ENCODE measurements around the gene OVCA2.

Gene OVCA2

GRCh38 chr17:2056206-2057174 is 14.7 kb downstream of the OVCA2 start:
- Histone ChIP-seq H3K9me3 (ENCODE audit: low read depth, low read length) (no peaks in the 10 kb centered on the region), H3K36me3 (ENCODE audit: insufficient read depth, low read length) (no peaks in the 10 kb centered on the region), H3K27ac (no peak overlapping the region), H3K4me3 (no peak overlapping the region), H3K9ac (ENCODE audit: insufficient read length) (no peak overlapping the region)
- TF ChIP-seq POLR2AphosphoS5 (IDR thresholded peaks at IDR 0.05; ENCODE audit: borderline replicate concordance, low read depth, low read length) (no peak), FOXP2 (optimal IDR thresholded peaks at IDR 0.05; ENCODE audit: control extremely low read depth, extremely low read length, insufficient read depth) (no peak), EZH2 (IDR thresholded peaks at IDR 0.05) (no peak)
- no peak for DNase-seq (ENCODE audit: low read depth, low spot score)

DNA sequence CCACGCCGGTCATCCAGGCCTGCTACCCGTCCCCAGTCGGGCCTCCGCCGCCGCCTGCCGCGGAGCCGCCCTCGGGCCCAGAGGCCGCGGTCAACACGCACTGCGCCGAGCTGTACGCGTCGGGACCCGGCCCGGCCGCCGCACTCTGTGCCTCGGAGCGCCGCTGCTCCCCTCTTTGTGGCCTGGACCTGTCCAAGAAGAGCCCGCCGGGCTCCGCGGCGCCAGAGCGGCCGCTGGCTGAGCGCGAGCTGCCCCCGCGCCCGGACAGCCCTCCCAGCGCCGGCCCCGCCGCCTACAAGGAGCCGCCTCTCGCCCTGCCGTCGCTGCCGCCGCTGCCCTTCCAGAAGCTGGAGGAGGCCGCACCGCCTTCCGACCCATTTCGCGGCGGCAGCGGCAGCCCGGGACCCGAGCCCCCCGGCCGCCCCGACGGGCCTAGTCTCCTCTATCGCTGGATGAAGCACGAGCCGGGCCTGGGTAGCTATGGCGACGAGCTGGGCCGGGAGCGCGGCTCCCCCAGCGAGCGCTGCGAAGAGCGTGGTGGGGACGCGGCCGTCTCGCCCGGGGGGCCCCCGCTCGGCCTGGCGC is 15.4 kb downstream of the OVCA2 start:
- H3K27ac ChIP-seq, result no peak overlapping the region
- H3K9ac ChIP-seq (ENCODE audit: insufficient read length), result no peak overlapping the region
- H3K4me3 ChIP-seq, result no peak overlapping the region
- no peak for DNase-seq (ENCODE audit: low read depth, low spot score)
- no peaks in the 10 kb centered on the region for H3K36me3 ChIP-seq (ENCODE audit: insufficient read depth, low read length)
- no peak for TF ChIP-seq POLR2AphosphoS5 (IDR thresholded peaks at IDR 0.05; ENCODE audit: borderline replicate concordance, low read depth, low read length)
- TF ChIP-seq EZH2 (IDR thresholded peaks at IDR 0.05), result no peak
- no peaks in the 10 kb centered on the region for H3K9me3 ChIP-seq (ENCODE audit: low read depth, low read length)

DNA sequence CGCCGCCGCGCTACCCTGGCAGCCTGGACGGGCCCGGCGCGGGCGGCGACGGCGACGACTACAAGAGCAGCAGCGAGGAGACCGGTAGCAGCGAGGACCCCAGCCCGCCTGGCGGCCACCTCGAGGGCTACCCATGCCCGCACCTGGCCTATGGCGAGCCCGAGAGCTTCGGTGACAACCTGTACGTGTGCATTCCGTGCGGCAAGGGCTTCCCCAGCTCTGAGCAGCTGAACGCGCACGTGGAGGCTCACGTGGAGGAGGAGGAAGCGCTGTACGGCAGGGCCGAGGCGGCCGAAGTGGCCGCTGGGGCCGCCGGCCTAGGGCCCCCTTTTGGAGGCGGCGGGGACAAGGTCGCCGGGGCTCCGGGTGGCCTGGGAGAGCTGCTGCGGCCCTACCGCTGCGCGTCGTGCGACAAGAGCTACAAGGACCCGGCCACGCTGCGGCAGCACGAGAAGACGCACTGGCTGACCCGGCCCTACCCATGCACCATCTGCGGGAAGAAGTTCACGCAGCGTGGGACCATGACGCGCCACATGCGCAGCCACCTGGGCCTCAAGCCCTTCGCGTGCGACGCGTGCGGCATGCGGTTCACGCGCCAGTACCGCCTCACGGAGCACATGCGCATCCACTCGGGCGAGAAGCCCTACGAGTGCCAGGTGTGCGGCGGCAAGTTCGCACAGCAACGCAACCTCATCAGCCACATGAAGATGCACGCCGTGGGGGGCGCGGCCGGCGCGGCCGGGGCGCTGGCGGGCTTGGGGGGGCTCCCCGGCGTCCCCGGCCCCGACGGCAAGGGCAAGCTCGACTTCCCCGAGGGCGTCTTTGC is 16.2 kb downstream of the OVCA2 start:
- Histone ChIP-seq H3K4me3 (no peak overlapping the region), H3K27ac (no peak overlapping the region), H3K9ac (ENCODE audit: insufficient read length) (no peak overlapping the region), H3K36me3 (ENCODE audit: insufficient read depth, low read length) (no peaks in the 10 kb centered on the region), H3K9me3 (ENCODE audit: low read depth, low read length) (no peaks in the 10 kb centered on the region)
- DNase-seq (ENCODE audit: low read depth, low spot score), result no peak
- TF ChIP-seq FOXP2 (optimal IDR thresholded peaks at IDR 0.05; ENCODE audit: control extremely low read depth, extremely low read length, insufficient read depth), result no peak

DNA sequence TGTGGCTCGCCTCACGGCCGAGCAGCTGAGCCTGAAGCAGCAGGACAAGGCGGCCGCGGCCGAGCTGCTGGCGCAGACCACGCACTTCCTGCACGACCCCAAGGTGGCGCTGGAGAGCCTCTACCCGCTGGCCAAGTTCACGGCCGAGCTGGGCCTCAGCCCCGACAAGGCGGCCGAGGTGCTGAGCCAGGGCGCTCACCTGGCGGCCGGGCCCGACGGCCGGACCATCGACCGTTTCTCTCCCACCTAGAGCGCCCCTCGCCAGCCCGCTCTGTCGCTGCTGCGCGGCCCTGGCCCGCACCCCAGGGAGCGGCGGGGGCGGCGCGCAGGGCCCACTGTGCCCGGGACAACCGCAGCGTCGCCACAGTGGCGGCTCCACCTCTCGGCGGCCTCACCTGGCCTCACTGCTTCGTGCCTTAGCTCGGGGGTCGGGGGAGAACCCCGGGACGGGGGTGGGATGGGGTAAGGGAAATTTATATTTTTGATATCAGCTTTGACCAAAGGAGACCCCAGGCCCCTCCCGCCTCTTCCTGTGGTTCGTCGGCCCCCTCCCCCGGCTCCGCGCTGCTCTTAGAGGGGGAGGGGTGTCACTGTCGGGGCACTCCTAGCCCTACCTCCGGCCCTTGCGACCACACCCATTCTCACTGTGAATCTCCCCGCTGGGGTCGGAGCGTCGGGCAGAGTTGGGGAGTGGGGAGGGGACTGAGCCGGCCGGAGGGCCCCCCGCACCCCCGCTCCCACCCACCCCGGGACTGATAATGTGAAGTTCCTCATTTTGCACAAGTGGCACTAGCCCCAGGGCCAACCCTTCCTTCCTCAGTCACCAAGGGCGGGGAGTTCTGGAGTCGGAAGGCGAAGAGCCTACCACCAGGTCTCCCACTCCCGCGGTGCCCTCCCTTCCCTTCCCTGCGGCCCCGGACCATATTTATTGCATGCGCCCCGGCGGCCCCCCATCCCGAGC is 17.0 kb downstream of the OVCA2 start:
- DNase-seq (ENCODE audit: low read depth, low spot score), result no peak
- no peak for TF ChIP-seq FOXP2 (optimal IDR thresholded peaks at IDR 0.05; ENCODE audit: control extremely low read depth, extremely low read length, insufficient read depth)
- no peak for TF ChIP-seq POLR2AphosphoS5 (IDR thresholded peaks at IDR 0.05; ENCODE audit: borderline replicate concordance, low read depth, low read length)
- no peak for TF ChIP-seq EZH2 (IDR thresholded peaks at IDR 0.05)
- Histone ChIP-seq H3K9me3 (ENCODE audit: low read depth, low read length) (no peaks in the 10 kb centered on the region), H3K27ac (no peak overlapping the region), H3K9ac (ENCODE audit: insufficient read length) (no peak overlapping the region), H3K4me3 (no peak overlapping the region), H3K36me3 (ENCODE audit: insufficient read depth, low read length) (no peaks in the 10 kb centered on the region; the same call in 1 of the 2 replicates)

GRCh38 chr17:2059547-2060384 is 17.9 kb downstream of the OVCA2 start:
- H3K27ac ChIP-seq, result no peak overlapping the region
- H3K36me3 ChIP-seq (ENCODE audit: insufficient read depth, low read length), result no peaks in the 10 kb centered on the region; the same call in 1 of the 2 replicates
- DNase-seq (ENCODE audit: low read depth, low spot score), result no peak
- H3K9ac ChIP-seq (ENCODE audit: insufficient read length), result no peak overlapping the region
- H3K9me3 ChIP-seq (ENCODE audit: low read depth, low read length), result no peaks in the 10 kb centered on the region
- H3K4me3 ChIP-seq, result no peak overlapping the region
- TF ChIP-seq EZH2 (IDR thresholded peaks at IDR 0.05) (no peak), POLR2AphosphoS5 (IDR thresholded peaks at IDR 0.05; ENCODE audit: borderline replicate concordance, low read depth, low read length) (no peak), FOXP2 (optimal IDR thresholded peaks at IDR 0.05; ENCODE audit: control extremely low read depth, extremely low read length, insufficient read depth) (no peak)

GRCh38 chr17:2060385-2060658 is 18.5 kb downstream of the OVCA2 start:
- Histone ChIP-seq H3K9me3 (ENCODE audit: low read depth, low read length) (no peaks in the 10 kb centered on the region), H3K36me3 (ENCODE audit: insufficient read depth, low read length) (no peaks in the 10 kb centered on the region; the same call in 1 of the 2 replicates), H3K9ac (ENCODE audit: insufficient read length) (no peak overlapping the region), H3K4me3 (no peak overlapping the region), H3K27ac (no peak overlapping the region)
- TF ChIP-seq POLR2AphosphoS5 (IDR thresholded peaks at IDR 0.05; ENCODE audit: borderline replicate concordance, low read depth, low read length) (no peak), EZH2 (IDR thresholded peaks at IDR 0.05) (no peak), FOXP2 (optimal IDR thresholded peaks at IDR 0.05; ENCODE audit: control extremely low read depth, extremely low read length, insufficient read depth) (no peak)
- DNase-seq (ENCODE audit: low read depth, low spot score), result no peak
